GM21786 (cell line): ENCODE data around the gene ARHGAP22.

Experiments used
- ATAC-seq: cut with Tn5 transposase; IDR thresholded peaks from one replicate; pipeline ENCODE4 v1.9.1; 2021; ENCODE audit not compliant: unreplicated experiment

The ARHGAP22 gene

DNA sequence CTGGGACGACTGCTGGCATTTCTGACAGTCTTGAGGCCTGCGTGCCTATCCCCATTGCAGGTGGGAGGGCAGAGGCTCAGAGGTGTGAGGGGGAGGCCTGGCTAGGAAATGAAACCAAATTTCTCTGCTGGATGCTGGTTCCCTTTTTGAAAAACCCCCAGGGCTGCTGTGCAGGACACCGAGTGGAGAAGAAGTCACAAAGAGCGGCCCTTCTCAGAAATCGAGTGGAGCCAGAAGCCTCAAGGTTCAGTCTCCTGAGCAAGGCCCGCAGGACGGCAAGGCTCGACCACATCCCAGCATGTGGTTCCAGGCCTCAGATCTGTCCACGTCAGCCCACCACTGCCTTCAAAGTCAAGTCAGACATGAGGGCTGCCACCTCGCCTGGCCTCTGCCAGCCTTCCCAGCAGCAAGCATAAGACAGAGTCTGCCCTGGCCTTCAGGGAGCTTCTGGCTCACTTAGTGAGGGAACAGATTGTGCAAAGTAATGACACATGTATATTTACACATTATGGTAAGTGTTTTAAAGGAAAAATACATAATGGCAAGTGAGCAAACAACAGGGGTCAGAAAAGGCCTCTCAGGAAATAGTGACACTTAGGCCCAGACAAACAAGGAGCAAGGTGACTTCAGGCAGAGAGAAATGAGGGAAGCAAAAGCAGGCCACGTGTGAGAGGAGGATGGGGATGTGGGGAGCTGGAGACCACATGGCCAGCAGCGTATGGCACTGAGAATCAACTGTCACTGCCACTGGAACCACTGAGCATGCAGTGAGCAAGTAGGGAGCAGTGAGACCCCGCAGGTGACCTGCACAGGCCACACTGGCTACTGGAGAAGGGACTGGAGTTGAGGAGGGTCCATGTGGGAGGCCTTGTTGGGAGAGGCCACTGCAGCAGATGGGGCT is 86.7 kb downstream of the ARHGAP22 start:
- no peak for ATAC-seq

DNA sequence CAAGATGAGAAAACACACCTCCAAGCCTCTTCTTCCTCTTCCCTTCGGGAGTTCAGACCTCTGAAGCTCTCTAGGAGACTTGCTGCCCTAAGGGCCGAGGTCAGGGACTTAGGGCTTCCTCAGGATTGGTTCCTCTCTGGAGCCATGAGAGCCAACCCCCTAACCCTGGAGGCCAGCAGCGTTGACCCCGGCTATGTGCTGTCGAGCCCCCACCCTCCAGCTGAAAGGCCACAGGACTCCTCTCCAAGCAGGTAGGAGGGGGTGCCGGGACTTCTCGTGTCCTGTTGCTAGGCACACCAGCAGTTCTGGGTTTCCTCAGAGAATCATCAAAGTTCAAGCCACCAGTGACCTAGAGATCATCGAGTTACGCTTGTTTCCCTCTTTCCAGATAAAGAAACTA is 87.4 kb downstream of the ARHGAP22 start:
- no peak for ATAC-seq

DNA sequence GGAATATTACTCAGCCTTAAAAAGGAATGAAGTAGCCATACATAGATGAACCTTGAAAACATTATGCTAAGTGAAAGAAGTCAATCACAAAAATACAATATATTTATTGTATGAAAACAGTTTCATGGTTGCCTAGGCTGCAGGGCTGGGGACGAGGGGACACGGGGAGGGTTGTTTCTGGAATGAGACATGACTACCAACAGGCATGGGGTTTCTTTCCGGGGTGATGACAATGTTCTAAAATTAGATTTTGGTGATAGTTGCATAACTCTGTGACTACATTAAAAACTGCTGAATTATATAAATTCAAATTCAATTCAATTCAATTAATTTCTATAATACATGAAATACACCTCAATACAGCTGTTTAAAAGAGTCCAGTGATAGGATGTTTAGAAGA is 88.0 kb downstream of the ARHGAP22 start:
- ATAC-seq, result no peak

DNA sequence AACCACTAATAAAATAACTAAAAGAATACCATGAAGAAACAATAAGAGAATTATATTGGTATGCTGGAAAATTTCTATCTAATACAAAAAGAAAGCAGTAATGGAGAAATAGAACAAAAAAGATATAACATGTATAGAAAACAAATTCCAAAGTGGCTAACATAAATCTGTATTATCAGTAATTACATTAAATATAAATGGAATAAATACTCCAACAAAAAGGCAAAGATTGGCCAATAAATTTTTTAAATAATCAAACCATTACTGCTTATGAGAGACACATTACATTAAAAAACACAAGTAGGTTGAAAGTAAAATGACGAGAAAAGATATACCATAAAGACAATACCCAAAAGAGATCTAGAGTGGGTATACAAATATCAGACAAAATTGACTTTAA is 90.0 kb downstream of the ARHGAP22 start:
- no peak for ATAC-seq

DNA sequence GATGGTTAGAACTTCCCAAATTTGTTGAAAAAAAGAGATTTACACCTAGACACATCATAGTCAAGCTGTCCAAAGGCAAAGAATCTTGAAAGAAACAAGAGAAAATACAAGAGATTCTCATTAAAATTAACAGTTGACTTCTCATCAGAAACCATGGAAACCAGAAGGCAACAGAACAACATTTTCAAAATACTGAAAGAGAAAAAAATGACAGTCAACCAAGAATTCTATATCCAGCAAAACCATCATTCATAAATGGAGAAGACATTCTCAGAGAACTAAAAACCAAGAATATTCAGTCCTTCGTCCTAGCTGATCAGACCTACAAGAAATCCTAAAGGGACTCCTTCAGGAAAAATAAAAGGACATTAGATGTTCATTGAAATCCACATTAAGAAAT is 90.6 kb downstream of the ARHGAP22 start:
- no peak for ATAC-seq

DNA sequence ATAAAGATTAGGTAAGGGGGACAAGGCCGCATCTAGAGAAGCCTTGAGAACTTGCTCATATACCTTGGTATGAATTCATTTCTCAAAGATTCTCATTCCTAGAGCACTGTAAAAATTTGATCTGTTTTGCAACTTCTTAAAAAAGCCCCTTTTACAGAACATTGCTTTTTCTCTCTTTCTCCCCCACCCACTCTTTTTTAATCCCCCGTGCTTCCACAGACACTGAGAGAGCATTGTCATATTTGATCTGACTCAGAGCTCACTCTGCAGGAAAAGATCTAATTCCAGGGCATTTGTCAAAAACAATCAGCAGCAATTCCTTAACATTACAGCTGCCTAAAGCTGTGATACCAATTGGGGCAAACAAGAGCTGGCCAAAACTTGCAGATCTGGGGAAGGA is 92.0 kb downstream of the ARHGAP22 start:
- no peak for ATAC-seq

DNA sequence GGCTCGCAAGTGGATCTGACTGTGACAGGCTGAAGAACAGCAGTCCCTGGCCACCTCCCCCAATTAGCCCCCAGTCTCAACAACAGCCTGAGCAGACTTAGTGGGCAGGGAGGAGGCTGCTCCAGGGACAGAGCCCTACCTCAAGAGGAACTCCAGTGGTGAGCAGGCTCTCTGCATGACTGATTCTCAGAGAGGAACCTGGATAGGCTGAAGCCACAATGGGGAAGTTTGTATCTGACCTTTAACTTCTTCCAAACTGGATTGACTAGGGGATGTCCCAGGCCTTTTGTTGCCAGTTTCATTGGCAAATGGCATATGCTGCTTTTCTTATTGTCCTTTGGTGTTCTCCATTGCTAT is 93.0 kb downstream of the ARHGAP22 start:
- ATAC-seq, result no peak

DNA sequence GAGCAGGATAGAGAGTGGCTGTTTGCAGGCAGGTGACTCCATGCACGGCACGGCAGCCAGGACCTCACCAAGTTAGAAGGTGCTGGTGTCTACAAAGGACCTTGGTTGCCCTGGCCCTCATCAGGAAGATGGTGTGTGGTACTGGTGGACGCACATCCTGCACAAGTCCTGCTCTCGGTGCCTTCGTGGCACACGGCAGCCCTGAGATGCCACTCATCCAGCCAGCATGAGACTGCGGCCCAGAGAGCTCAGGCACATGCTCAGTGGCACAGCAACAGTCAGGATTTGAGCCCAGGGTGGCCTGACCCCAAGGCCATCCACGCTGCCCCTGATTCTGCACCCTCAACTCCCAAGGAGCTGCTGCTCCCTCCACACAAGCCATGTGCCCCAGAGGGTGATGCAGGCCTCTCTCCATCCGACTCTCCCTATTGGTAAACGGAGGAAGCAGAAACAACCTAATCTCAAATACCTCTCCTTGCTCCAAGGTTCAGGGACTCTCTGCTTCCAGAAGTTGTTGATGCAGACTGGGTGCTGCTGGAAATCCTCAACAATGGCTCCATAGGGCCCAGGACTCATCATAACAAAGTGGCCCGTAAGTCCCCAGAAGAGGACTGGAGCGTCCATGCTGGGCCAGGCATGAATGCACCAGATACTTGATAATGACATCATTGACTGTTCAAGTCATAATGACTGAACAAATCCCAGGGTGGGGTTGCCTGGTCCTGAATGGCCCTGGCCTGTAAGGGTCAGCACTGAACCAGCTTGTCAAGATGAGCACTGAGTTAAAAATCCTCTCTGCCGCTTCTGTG is 93.6 kb downstream of the ARHGAP22 start:
- no peak for ATAC-seq

DNA sequence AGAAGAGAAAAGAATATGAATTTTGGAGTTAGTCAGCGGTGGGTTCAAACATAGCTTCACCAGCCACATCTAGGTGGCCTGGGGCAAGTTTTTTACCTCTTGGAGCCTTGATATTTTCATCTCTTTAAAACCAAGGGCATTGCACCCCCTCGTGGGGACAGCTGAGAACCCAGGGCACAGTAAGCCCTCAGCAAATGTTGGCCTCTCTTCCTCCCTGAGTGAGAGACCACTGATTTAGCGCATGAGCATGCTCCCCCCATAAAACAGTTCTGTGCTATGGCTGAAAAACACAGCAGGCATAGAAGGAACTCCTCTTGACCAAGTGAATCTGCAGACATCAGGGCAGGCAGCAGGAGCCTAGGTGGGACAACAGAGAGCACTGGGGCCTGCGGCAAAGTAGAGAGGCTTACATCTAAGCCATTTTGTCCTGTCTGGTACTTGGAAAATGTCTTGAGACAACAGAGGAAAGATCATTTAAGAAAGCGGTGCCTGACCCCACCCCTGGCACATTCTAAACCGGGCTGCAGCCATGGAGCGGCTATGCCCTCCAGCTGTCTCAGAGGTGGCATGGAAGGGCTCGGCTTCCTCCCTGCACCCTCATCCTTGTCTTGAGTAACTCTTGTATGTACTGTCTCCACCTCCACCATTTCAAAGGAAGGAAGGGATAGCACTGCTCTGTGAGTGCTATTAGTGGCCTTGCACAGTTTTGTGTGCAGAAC is 94.7 kb downstream of the ARHGAP22 start:
- no peak for ATAC-seq

DNA sequence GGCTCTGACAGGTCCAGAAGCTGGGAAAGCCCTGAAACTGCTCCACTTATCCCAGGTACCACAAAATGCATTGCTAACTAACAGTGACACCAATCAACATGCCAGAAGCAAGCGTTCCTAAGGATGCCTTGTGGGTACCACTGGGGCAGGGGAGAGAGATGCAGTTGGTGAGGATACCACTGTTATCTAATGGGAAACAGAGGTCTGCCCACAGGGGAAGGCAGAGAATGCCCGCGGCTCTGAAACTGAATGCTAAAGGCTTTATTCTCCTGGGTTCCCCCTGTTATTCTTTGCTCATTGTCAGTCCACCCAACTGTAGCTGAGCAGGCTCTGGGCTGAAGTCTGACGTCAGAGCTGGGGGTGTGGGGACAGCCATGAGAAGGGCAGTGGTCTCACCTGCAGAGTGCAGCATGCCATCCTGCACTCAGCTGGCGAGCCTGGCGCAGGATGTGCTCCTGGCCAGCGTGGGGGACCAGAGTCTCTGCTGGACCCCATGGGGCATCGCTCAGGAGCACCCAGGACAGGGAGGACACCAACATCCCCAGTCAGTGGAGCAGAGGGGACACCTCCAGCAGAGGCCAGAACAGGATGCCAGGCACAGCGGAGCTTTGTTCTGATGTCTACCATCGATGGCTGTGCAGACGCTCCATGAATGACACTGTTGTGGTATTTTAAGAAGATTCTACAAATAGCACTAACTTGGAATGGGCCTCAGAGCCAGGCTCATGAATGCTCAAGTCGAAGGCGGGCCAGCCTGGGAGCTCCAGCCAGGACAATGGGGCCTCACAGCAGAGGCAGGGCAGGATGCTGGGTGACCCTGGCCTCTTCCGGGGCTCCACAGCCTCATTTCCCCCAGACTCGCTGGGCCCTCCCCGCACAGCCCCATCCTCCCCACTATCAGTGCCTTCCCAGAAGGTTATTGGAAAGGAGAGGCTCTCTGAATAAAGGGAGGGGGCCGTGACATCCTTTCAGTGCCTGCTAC is 95.8 kb downstream of the ARHGAP22 start:
- no peak for ATAC-seq

DNA sequence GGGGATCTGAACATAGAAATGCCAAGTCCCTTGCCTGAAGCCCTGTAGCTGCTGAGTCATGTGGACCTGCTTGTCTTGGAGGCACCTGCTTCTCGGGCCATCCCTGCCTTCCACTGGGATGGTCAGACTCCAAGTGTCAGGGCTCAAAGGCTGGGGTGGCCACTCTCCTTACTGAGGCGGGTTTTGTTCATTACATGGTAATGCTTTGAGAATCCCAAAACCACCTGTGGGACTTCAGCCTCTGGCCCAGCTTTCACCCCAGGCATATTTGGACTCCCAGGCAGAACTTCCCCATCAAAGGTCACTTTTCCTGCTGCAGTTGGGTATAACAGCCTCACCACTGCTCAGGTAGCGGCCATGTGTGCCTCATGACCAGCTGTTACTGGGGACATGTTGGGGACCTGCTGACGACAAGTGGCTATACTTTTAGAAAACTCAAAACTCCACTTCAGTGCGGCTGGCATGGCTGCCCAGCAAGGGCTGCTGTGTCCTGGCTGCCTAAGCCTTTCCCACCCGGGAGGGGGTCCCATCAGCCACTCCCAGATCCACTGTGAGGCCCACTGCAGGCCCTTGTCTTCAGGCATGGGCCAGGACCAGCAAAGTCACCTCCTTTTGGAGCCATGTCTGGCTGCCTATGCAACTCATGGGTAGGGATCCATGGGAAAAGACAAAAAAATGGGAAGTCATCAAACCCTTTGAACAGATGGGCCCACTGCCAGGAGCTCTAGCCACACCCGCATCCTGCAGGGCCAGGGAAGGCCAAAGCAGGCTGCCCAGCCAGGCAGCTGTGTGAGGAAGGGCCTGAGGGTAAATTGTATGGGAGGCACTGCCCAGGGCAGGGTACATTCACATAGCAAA is 96.7 kb downstream of the ARHGAP22 start:
- ATAC-seq, result no peak

DNA sequence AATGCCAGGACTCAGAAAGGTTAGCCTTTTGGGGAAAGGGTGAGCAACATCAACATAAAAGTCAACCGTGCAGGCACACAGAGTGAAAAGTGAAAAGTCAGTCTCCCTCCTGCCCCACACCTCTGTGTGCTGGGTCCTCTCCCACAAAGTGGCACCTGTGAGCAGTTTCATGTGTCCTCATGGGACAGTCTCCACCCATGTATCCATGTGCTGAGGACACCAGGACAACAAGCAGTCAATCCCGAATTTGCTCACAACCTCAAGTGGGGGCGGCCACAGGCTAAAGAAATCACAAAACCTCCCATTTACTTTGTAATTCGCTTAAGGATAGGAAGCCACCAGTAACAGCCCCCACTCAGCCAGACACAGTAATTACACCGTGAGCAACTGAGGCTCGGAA is 97.4 kb downstream of the ARHGAP22 start:
- ATAC-seq, result no peak

DNA sequence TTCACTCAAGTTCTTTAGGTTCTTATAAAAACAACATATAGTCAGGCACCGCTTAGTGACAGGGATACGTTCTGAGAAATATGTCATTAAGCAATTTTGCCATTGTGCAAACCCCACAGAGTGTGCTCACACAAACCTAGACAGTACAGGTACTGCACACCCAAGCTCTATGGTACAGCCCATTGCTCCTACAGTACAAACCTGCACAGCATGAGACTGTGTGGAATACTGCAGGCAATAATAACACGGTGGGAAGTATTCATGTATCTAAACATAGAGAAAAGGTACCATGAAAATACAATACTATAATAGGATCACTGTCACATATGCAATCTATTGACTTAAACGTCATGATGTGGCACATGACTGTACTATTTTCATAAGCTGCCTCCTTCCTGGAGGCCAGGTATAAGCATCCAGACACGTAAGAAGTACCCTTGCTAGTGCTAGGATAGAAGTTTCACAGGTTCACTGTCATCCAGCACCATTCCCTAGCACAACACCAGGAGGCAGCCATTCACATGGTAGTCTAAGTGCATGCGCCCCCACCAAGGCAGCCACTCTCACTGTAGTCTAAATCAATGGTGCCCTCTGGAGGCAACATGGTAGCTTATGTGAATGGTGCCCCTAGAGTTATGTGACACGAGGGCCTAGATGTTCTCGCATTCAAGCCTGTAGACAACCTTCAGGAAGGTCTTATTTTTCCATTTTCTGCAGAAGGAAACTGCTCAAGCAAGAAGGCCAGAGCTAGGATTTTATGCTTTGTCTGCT is 98.5 kb downstream of the ARHGAP22 start:
- ATAC-seq, result no peak

DNA sequence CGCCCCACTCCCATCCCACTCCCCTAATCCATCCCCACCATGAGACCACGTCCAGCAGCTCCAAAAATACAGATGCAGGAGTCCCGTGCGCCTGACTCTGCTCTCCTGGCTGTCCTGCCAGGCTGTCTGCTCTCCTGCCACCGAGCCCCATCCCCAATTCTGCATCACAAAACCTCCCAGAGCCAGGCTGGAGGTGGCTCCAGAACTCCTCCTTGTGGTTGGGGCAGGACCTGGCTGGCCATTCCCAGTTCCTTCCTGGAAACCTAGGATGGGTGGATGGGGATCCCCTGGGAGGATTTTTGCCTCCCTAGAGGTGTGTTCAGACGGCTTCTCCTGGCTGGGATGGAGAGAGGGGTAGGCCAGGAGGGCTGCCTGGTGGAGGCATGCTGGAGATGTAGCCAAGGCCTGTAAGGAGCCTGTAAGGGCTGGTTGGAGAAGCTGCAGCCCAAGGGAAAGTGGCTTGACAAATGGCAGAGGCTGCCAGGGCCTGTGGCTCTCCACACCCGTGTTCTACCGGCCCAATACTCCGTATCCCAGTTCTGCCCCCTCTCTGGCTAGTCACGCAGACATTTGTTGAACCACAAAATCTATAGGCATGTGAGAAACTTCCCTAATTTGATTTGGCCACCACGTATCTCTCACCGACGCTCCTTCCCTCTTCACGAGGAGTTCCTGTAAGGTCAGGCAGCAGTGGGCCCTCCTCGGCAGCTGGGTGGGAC is 99.3 kb downstream of the ARHGAP22 start:
- no peak for ATAC-seq

DNA sequence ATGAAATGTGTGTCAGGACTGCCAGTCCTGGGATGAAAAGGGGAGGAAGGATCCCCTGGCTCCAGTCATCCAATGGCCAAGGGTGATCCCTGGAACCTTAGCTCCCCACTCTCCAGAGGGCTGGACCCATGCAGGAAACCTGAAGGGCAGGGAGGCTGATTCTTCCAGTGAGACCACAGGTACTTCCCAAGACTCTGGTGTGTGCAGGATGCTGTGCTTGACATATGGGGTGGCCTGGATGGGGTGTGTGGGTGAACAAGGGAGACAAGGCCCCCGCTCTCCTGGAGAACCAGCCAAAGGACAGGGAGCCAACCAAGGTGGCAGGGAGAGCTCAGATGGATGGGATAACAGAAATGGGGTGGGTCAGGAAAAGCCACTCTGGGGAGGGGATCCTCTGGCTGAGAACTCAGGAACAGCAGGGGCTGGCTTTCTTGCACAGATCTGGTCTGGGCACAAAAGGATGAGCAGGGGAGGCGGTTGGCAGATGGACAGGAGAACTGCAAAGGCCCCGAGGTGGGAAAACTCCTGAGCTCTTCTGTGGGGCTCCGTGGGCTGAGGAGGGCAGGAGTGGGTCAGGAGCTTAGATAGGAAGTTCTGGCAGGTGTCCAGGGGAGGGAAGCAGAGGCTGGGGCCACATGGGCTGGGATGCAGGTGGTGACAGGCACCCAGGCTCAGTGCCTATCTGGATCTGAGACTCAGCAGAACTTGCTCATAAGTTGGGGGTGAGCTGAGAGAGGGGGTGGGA is 100.6 kb downstream of the ARHGAP22 start:
- no peak for ATAC-seq

DNA sequence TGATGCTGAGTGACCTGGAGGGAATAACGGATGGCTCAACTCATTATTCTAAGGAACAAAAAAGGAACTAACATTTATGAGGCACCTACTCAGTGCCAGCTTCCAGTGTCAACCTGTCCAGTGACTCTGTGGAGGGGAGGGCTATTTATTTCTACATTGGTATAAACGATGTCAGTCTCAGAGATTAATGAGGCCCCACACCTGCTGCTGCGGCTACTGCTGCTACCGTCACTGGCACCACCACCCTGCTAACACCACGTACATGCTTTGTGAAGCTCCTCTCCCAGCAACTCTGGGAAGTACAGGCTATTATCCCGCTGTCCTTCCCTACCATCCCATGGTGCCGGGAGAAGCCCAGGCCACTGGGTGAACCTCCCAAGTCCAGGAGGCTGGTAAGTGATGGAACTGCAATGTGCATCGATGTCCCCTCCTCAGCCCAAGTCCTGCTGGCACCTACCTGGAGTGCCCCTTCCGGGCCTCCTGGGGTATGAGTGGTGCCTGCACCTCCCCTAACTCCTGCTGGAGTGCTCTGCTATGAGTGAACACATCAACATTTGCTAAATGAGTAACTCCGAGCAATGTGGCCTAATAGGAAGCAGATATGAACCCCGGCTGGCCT is 101.5 kb downstream of the ARHGAP22 start:
- no peak for ATAC-seq

DNA sequence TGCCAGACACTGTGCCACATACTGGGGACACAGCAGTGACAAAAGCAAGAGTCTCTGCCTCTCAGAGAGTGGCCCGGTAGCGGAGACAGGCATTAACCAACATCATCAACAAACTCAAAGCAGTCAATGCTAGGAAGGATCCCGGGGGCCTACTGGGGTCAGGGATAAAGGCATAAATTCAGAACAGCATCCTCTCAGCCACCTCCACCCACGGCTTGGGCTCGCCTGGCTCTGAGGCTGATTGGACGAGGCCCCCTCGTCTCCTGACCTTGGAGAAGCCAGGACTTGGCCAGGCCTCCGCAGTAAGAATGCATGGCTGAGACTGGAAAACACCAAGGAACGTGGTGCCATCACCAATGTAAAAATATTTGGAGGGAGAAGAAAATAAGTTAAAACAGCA is 102.1 kb downstream of the ARHGAP22 start:
- ATAC-seq, result no peak
